Activated CD4-positive, alpha-beta T cell treated with anti-CD3 and anti-CD28 coated beads, Interleukin-2, amount 50 U/mL, for 16 hours (primary cell): ENCODE data around the gene GOLT1A.

Experiments
- DNase-seq: peaks from one replicate; pipeline ENCODE4 v3.0.0-alpha.2; 2020

Gene GOLT1A

GRCh38 chr1:204153667-204154066 is 60.1 kb downstream of the GOLT1A start:
- DNase-seq, result no peak

GRCh38 chr1:204152310-204153044 is 61.3 kb downstream of the GOLT1A start:
- no peak for DNase-seq

DNA sequence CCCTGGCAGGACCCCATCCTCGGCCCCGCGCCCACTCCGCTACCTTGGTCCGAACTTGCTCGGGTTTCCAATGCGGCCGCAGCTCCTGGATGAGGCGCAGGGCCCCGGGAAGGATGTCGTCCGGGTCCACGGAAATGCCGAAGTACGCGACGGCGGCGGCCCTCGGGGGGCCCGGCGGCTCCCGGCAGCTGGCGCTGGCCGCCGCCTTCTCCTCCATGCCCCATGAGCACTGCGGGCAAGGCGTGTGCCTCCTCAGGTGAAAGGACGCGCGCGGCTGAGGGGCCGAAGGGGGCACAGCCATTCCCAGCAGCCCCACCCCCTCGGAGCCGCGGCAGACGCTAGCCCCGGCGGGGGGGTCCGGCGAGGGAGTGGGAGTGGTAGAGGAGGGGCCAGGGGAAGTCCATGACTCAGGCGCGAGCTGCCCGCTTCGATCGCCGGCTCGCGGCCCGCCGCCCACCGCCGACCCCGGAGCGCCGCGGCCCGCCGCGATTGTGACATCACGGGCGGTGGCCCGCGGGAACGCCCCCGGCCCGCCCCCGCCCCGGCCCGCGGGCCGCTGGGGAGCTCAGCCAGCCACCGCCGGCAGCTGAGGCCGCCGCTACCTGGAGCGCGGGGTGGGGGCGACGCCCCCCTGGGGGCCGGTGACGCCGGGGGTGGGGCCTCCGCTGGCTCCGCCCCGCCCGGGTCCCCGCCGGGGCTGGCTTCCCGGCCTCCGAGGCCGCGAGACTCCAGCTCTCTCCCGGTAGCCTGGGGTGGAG is 62.1 kb downstream of the GOLT1A start, which contains the start of gene ETNK2:
TSS of gene ETNK2 (minus strand) at position 493 of the 758 bp plus-strand sequence. CDS start at position 301, 192 bp downstream.
- DNase-seq, result no peak

GRCh38 chr1:204150702-204151551 is 62.9 kb downstream of the GOLT1A start:
- no peak for DNase-seq

- no peak for DNase-seq
Observed at GRCh38 chr1:204149635-204150565, 63.9 kb downstream of the GOLT1A start.

DNA sequence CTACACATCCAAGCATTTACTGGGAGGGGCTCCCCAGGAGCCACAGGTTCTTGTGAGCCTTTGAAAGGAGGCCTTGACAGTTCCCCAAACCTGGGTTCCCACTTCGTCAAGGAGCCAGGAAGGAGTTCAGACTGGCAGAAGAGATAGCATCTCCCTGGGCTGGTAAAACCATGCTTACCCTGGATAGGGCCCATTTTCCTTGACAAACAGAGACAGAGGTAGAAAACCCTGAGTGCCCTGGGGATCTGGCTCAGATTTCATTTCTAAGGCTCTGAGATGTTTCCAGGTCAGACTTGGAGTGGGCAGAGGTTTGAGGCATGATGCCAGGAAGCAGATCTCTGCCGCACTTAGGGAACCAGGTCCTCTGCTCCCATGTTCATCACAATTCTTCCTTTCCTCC is 64.7 kb downstream of the GOLT1A start:
- DNase-seq, result no peak
